Central memory CD8-positive, alpha-beta T cell (primary cell): ENCODE measurements around the gene EEF1AKMT3.

Source experiments
- ATAC-seq: fragments of 150-1000 bp; cut with Tn5 transposase; replicated peaks from 2 replicates; pipeline ENCODE4 v1.10.0; 2022; ENCODE audit warnings: mild to moderate bottlenecking, moderate FRiP score, moderate number of reproducible peaks; ENCODE audit not compliant: poor library complexity, severe bottlenecking; ENCODE audit errors: extremely low read depth
- DNase-seq, 2 donors: peaks; one replicate each; pipeline ENCODE4 v3.0.0; 2021; ENCODE audit warnings: low spot score in 2 of 2
- H3K27ac Mint-ChIP-seq: one replicate; pipeline ENCODE4 v1.8.0; 2022; ENCODE audit warnings: low read depth, mild to moderate bottlenecking, moderate library complexity, mixed read lengths
- H3K27me3 Mint-ChIP-seq: one replicate; pipeline ENCODE4 v1.8.0; 2022; ENCODE audit warnings: mixed read lengths
- H3K36me3 Mint-ChIP-seq: one replicate; pipeline ENCODE4 v1.8.0; 2022; ENCODE audit warnings: mild to moderate bottlenecking, moderate library complexity, mixed read lengths; ENCODE audit not compliant: insufficient read depth
- H3K4me1 Mint-ChIP-seq: one replicate; pipeline ENCODE4 v1.8.0; 2022; ENCODE audit warnings: mixed read lengths
- H3K4me3 Mint-ChIP-seq: one replicate; pipeline ENCODE4 v1.8.0; 2022; ENCODE audit warnings: mild to moderate bottlenecking, moderate library complexity, mixed read lengths
- H3K9me3 Mint-ChIP-seq: one replicate; pipeline ENCODE4 v1.8.0; 2022; ENCODE audit warnings: mixed read lengths

The EEF1AKMT3 gene

DNA sequence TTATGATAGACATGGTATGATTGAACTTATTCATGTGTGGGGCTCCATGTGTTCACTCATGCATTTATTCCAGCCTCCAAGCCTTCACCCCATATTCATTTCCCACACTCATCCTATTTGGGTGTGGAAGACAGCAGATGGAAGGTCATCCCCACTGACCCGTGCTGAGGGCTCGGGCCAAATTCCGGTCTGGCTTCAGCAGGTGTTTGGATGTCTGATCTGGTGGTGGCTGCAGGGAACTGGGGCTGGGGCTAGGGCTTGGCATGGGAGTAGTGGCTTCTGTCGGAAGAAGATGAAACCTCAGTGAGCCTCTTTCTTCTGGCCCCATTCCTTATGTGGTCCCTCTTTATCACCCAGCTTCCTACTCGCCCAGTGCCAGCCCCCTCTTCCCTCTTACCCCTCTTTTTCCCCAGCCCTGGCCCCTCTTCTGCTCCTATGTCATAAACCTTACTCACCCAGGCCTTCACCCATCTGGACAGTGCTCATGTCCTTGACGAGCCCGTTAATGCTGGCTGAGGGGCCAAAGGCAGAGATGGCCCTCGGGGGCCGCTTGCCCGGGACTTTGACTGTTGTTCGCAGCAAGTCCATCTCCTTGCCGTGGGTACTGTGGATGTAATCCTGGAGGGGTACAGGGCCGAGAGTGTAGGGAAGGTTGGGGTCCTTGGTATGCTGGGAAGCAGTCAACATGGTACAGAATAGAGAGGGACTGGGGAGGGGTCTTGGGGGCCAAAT, 41.9 kb upstream of the EEF1AKMT3 start:
- peak overlapping the region; percentile 22 for H3K27ac Mint-ChIP-seq
- no peak for ATAC-seq

DNA sequence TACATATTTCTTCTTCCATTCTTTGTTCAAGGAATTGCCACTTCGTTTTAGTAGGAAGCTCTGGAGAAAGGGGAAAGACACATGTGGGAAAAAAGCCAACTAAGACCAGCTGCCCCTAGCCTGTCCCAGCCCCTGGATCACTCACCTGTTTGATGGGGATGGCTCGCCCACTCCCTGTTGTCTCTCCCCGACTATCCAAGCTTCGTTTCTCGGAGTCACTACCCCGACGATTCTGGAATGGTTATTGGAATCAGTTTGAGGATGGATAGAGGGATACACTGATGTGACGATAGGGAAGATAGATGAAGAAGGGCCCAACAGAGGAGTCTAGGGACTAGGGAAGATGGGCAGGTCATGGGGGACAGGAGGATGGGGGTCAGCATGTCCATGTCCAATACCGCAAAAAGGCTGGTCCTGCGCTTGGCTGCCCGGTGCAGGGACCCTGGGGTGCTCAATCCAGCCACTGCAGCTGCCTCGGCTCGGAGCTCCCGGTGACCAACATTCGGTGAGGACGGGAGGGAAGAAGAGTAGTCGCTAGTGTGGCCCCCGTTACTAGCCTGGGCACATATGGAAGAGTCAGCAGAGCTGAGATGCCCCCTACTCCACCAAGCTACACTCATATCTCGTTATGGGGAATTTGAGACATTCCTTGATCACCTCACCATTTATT, 40.9 kb upstream of the EEF1AKMT3 start:
- H3K4me3 Mint-ChIP-seq = no peak overlapping the region
- no peaks in the 10 kb centered on the region for H3K9me3 Mint-ChIP-seq
- peaks cover 35% of the 10 kb centered on the region for H3K4me1 Mint-ChIP-seq
- no peaks in the 10 kb centered on the region for H3K27me3 Mint-ChIP-seq
- DNase-seq (no peak), ATAC-seq (no peak)
- H3K36me3 Mint-ChIP-seq = peaks cover 58% of the 10 kb centered on the region
- no peak overlapping the region for H3K27ac Mint-ChIP-seq

More for the DNA sequence above, 41.9 kb upstream of the EEF1AKMT3 start:
- Mint-ChIP-seq H3K4me3 (no peak overlapping the region), H3K36me3 (peaks cover 61% of the 10 kb centered on the region), H3K27me3 (no peaks in the 10 kb centered on the region), H3K9me3 (no peaks in the 10 kb centered on the region), H3K4me1 (peaks cover 29% of the 10 kb centered on the region)
- DNase-seq = no peak

DNA sequence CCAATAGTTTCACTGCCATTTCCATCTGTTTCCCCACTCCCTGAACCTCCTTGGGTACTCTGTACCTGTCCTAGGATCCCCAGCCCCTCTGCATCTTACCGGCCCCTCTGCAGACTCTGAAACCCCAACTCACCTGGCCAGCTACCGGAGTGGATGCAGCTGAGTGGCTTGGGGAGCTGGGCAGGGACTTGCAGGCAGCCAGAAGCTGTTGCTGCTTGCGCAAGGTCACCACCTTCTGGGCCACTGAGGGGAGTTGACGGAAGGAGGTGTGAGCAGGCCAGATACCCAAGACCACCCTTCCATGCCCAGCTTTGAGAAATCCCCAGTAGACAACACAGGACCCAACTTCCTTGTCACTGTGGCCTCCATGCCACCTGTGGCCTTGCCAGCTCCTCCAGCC, 40.1 kb upstream of the EEF1AKMT3 start:
- H3K9me3 Mint-ChIP-seq = no peaks in the 10 kb centered on the region
- no peaks in the 10 kb centered on the region for H3K27me3 Mint-ChIP-seq
- ATAC-seq = no peak
- H3K4me1 Mint-ChIP-seq = peaks cover 41% of the 10 kb centered on the region
- peaks cover 56% of the 10 kb centered on the region for H3K36me3 Mint-ChIP-seq
- peak overlapping the region; percentile 14 for H3K27ac Mint-ChIP-seq
- no peak for DNase-seq
- H3K4me3 Mint-ChIP-seq = no peak overlapping the region

DNA sequence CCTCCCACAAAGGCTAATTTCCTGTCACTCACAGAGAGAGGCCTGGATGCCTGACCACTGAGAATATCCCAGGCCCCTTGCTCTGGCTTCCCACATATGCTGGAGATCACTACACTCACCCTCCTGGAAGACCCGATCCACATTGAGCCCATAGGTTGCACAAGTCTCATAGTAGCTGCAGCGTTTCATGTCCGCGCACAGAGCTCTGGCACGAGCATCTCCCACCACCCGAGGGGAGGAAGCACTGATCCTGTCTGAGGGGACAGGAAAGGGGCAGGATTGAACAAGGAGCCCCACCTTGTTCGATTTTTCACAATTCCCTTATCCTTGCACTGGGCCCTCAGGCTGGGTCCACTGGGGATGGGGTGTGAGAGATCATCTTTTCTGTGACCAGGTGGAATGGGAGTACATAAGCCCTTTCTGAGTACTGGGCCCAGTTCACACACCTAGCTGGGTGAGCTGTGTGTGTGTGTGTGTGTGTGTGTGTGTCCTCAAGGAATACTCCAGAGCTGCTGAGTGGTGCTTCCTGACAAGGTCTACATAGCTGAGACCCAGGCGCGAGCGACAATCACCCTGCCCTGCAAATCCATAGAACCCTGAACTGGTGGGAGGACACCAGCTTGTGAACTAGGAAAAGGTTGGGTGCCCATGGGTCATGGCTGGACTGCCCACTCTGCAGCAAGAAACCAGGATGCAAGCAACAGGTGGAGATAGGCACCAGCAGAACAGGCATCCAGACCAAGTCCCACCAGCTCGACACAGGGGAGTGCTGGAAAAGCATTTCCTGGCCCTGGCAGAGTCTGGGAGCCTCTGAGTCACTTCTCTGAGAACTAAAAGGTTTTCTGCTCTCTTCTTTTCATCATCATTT, 39.5 kb upstream of the EEF1AKMT3 start:
- DNase-seq = no peak
- Mint-ChIP-seq H3K27ac (peak overlapping the region; percentile 14), H3K36me3 (peaks cover 52% of the 10 kb centered on the region), H3K27me3 (no peaks in the 10 kb centered on the region), H3K9me3 (no peaks in the 10 kb centered on the region), H3K4me3 (no peak overlapping the region), H3K4me1 (peaks cover 38% of the 10 kb centered on the region)
- no peak for ATAC-seq

DNA sequence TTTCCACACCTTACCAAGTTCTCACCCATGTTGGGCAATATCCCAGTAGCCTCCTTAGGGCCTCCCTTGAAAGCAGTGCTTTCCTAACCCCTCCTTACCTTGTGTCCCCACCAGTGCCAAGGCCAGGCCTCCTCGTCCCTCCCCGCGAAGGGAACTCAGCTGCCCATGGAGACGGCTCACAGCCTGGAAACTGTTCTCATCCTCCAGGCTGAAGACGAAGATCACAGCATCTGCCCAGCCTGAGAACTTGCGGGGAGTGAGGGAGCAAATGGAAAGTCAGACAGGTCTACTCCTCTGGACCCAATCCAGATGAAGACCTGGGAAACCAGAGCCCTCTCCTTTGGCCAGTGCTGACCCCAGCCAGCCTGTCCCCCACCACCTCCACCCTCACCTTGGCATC, 38.5 kb upstream of the EEF1AKMT3 start:
- H3K4me3 Mint-ChIP-seq = no peak overlapping the region
- ATAC-seq (no peak), DNase-seq (no peak)
- no peak overlapping the region for H3K27ac Mint-ChIP-seq
- H3K4me1 Mint-ChIP-seq = peaks cover 32% of the 10 kb centered on the region
- no peaks in the 10 kb centered on the region for H3K9me3 Mint-ChIP-seq
- H3K27me3 Mint-ChIP-seq = no peaks in the 10 kb centered on the region
- peaks cover 46% of the 10 kb centered on the region for H3K36me3 Mint-ChIP-seq

DNA sequence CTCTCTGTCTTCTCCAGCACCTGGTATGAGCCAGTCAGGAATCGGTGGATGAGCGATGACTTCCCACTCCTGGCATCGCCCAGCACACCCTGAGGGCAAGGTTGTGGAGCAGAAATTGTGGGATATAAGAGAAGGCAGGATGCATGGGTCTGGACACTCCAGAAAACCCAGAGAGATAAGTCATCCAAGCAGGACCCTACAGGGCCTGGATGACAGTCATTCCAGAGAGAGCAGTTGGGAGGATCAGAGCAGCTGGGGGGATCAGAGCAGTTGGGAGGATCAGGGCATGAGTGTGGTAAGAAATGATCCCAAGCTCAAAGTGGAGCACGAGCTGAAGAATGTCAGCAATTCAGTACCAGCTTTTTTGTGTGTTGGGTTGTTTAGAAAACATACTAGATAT, 37.8 kb upstream of the EEF1AKMT3 start:
- DNase-seq (no peak), ATAC-seq (no peak)
- Mint-ChIP-seq H3K27ac (peak overlapping the region; percentile 42), H3K9me3 (no peaks in the 10 kb centered on the region), H3K36me3 (peaks cover 45% of the 10 kb centered on the region), H3K4me3 (no peak overlapping the region), H3K4me1 (peaks cover 39% of the 10 kb centered on the region), H3K27me3 (no peaks in the 10 kb centered on the region)

DNA sequence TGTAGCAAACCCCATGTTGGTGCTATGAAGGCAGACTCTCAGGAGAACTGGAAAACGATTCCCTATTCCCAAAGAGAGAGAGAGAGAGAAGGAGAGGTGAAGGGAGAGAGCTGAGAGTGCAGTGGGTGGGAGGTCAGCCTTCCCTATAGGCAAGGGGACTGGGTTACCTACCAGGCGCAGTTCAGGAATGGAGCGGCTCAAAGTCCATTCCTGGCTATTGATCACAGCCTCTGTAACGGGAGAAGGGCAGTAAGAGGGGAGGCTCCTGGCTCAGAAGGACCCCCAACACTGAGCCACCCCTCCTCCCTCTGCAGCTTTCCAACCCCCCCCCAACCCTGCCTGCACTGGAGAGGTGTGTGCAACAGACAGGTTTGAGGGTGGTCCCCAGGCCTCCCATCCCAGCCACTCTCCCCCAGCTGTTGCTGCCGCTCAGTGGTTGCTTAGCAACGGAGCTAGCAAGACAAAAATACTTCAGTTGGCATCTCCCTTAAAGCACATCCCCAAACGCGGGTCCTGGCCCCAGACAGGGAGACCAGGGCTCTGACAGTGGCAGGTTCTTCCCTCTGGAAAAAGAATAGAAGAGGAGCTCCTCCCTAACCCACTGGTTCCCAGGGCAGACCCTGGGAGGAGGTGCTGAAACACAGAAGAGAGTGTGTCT, 37.1 kb upstream of the EEF1AKMT3 start:
- Mint-ChIP-seq H3K27ac (peak overlapping the region; percentile 42), H3K4me1 (peaks cover 40% of the 10 kb centered on the region), H3K36me3 (peaks cover 40% of the 10 kb centered on the region), H3K27me3 (no peaks in the 10 kb centered on the region), H3K9me3 (no peaks in the 10 kb centered on the region), H3K4me3 (no peak overlapping the region)
- ATAC-seq (no peak), DNase-seq (no peak)

DNA sequence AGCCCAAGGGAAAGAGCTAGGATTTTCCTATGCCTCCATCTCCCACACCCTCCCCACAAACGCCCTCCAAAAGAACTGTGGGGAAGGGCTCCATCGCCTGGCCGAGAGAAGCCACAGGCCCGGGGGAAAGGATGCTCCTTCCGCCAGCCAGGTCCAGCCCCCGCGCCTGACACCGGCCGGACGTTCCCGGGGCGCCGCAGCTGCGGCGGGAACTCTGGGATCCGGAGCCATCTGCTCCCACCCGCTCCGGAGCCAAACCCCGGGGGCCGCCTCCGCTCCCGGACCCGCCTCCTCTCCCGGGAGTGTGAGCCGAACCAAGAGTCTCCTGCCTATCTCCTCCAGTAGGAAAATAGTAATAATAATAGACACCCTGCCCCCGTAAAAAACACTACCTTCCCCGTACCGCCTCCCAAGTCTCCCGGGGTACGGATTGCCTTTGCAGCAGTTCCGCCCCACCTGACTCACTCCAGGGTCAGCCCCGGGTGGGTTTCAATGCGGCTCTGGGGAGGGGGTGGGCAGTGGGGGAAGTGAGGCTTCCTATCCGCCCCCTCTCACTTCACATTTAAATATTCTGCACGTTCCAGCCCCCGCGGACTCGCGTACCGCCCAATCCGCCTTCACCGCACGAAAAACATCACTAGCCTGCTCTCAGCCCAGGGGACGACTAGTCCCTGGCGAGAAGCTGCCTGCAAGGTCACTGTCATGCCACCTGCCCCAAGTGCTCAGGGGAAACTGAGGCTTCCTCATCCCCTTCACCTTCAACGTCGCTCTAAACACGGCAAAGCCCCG, 36.3 kb upstream of the EEF1AKMT3 start:
- Mint-ChIP-seq H3K4me3 (peak overlapping the region; percentile 13), H3K27me3 (no peaks in the 10 kb centered on the region), H3K27ac (peak overlapping the region; percentile 84), H3K9me3 (no peaks in the 10 kb centered on the region), H3K36me3 (peaks cover 41% of the 10 kb centered on the region), H3K4me1 (peaks cover 49% of the 10 kb centered on the region)
- DNase-seq = no peak
- no peak for ATAC-seq

DNA sequence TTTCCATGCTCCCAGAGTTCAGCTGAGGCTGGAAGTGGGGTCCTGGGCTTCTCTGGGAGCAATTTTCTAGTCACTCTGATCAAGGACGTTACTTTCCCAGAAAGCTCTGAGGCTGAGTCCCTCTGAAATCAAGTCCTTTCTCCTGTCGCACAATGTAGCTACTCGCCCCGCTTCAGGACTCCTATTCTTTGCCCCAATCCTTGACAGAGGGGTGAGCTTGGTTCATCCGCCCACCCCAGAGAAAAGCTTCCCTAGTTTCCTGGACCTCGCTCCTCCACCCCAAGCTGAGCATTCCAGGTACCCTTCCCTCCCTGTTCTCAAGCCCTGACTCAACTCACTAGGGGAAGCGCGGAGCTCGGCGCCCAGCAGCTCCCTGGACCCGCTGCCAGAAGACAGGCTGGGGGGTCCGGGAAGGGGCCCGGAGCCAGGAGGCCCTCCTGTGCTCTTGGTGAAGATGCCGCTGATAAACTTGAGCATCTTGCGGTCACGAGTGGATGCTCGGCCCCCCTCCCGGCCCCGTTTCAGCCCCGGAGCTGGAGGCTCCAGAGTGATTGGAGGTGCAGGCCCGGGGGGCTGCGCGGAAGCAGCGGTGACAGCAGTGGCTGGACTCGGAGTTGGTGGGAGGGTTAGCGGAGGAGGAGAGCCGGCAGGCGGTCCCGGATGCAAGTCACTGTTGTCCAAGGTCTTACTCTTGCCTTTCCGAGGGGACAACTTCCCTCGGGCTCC, 35.5 kb upstream of the EEF1AKMT3 start:
- Mint-ChIP-seq H3K4me3 (peak overlapping the region; percentile 13), H3K9me3 (no peaks in the 10 kb centered on the region), H3K27me3 (no peaks in the 10 kb centered on the region), H3K36me3 (peaks cover 38% of the 10 kb centered on the region), H3K27ac (peak overlapping the region; percentile 84), H3K4me1 (peaks cover 56% of the 10 kb centered on the region)
- no peak for ATAC-seq
- DNase-seq = no peak

DNA sequence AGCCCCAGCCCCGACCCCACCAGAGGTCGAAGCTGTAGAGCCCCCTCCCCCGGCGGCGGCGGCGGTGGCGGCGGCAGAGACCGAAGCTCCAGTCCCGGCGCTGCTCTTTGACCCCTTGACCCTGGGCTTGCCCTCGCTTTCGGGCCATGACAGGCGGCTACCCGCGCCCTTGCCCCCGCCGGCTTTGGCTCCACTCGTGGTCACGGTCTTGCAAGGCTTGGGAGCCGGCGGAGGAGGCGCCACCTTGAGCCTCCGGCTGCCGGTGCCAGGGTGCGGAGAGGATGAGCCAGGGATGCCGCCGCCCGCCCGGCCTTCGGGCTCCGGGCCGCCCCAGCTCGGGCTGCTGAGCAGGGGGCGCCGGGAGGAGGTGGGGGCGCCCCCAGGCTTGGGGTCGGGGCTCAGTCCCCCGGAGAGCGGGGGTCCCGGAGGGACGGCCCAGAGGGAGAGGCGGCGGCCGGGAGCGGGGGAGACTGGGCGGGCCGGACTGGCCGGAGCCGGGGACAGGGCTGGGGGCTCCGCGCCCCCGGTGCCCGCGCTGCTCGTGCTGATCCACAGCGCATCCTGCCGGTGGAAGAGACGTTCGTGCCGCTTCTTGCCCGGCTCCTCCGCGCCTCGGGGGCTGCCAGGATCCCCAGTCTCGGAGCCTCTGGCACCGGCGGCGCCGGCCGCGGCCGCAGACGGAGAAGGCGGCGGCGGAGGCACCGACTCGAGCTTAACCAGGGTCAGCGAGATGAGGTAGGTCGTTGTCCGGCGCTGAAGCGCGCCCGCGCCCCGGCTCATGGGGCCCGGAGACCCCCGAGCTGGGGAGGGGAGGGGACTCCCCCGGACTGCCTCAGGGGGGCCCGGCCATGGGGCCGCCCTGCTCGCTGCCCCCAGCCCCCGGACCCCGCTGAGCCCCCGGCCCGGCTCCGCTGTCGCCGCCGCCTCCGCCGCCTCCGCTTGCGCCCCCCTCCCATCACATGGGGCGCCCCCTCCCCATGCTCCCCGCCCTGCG, 34.6 kb upstream of the EEF1AKMT3 start:
- no peaks in the 10 kb centered on the region for H3K9me3 Mint-ChIP-seq
- H3K27ac Mint-ChIP-seq = no peak overlapping the region
- ATAC-seq = no peak
- H3K4me1 Mint-ChIP-seq = peaks cover 59% of the 10 kb centered on the region
- H3K27me3 Mint-ChIP-seq = no peaks in the 10 kb centered on the region
- H3K36me3 Mint-ChIP-seq = peaks cover 32% of the 10 kb centered on the region
- no peak overlapping the region for H3K4me3 Mint-ChIP-seq
- no peak for DNase-seq
